ENCODE data around the gene RPS6KA5. TPM values are rescaled to one million over a fixed set of nuclear protein-coding genes. Genes with fewer than 3 reads are reported as not detected.
"Not testable (repeated sequence)": the region's sequence is repeated elsewhere in the genome, so short reads cannot be mapped to it uniquely, and the experiment has no call there.

RPS6KA5 gene
- total and polyA plus RNA-seq, 9 of the 15 experiments (the other 6 are each of a cell fraction or from before 2014, with no cell fraction given) = 0.88 to 7.7 (median 4.7) TPM

- FAIRE-seq (no peak), DNase-seq (ENCODE audit: extremely low read depth in 1 of 4, low spot score in 3 of 4) (no peak), ATAC-seq (no peak)
- TF ChIP-seq ZNF778 (CRISPR knock-in tag; IDR thresholded peaks at IDR 0.05) = no peak
- TF ChIP-seq MEF2A (IDR thresholded peaks at IDR 0.05; ENCODE audit: control insufficient read depth, low read depth, low read length) = no peak
- TF ChIP-seq KHSRP (IDR thresholded peaks at IDR 0.05) = no peak
- no peak for TF ChIP-seq EWSR1 (IDR thresholded peaks at IDR 0.05; ENCODE audit: borderline replicate concordance, low read depth, partially characterized antibody)
- in situ Hi-C loops (cut with MboI) = no loop called here
- no TSS peak for BruUV-seq (replicated peaks)
- Histone ChIP-seq H3K9ac (ENCODE audit: insufficient read depth in 1 of 2, low read depth in 2 of 2, low read length in 2 of 2) (no peak overlapping the region), H3K9me1 (ENCODE audit: control insufficient read depth, insufficient read depth, low read length) (no peaks in the 10 kb centered on the region), H3K4me3 (no peak overlapping the region), H4K20me1 (replicated peaks; ENCODE audit: control insufficient read depth, insufficient read depth, low read length) (no peaks in the 10 kb centered on the region), H3K79me2 (ENCODE audit: control insufficient read depth, insufficient read depth, low read length) (no peaks in the 10 kb centered on the region), H3K4me2 (ENCODE audit: insufficient read depth, low read length) (no peak overlapping the region), H3K27me3 (ENCODE audit: control insufficient read depth in 2 of 2, insufficient read depth in 2 of 2, low read length in 2 of 2) (peaks cover 5 to 22% of the 10 kb centered on the region in 2 experiments; a peak in 4 of 5 replicates), H3K27ac (ENCODE audit: extremely low read depth, low read depth, low read length) (no peak overlapping the region), H3K4me1 (replicated peaks in 1 of 2; ENCODE audit: control insufficient read depth in 2 of 2, insufficient read depth in 2 of 2, low read length in 2 of 2) (no peaks in the 10 kb centered on the region; a peak in 2 of 5 replicates), H2AFZ (ENCODE audit: low read depth, low read length) (no peak overlapping the region), H3K36me3 (ENCODE audit: control insufficient read depth, insufficient read depth, low read length) (no peaks in the 10 kb centered on the region), H3K9me3 (replicated peaks; ENCODE audit: control insufficient read depth, insufficient read depth, low read depth, low read length) (no peaks in the 10 kb centered on the region)
- ChIA-PET CTCF (ENCODE audit: low intra/inter-chr PET ratio) (no interaction called here), POLR2A (interaction anchor here (1.1 kb wide), 1 partner anchor 16 kb away, joined by 3 read pairs; no protein-coding TSS in a partner anchor)
- intact Hi-C loops (cut with micrococcal nuclease) = no loop called here
- WGBS (ENCODE audit: insufficient coverage, low coverage, missing lambda C conversion rate) = 53% methylated on average over 3 of the region's 3 CpGs
Observed at GRCh38 chr14:91098591-91098990, 38.1 kb upstream of the RPS6KA5 start.

- H3K4me2 ChIP-seq (ENCODE audit: insufficient read depth, low read length); H3K9me1 ChIP-seq (ENCODE audit: control insufficient read depth, insufficient read depth, low read length); H3K27ac ChIP-seq (ENCODE audit: extremely low read depth, low read depth, low read length); intact Hi-C loops (cut with micrococcal nuclease); DNase-seq (ENCODE audit: extremely low read depth in 1 of 4, low spot score in 3 of 4); H3K9ac ChIP-seq (ENCODE audit: insufficient read depth in 1 of 2, low read depth in 2 of 2, low read length in 2 of 2); H2AFZ ChIP-seq (ENCODE audit: low read depth, low read length); H3K4me1 ChIP-seq (replicated peaks in 1 of 2; ENCODE audit: control insufficient read depth in 2 of 2, insufficient read depth in 2 of 2, low read length in 2 of 2); H4K20me1 ChIP-seq (replicated peaks; ENCODE audit: control insufficient read depth, insufficient read depth, low read length); CTCF ChIA-PET (ENCODE audit: low intra/inter-chr PET ratio); BruUV-seq (replicated peaks); in situ Hi-C loops (cut with MboI); H3K79me2 ChIP-seq (ENCODE audit: control insufficient read depth, insufficient read depth, low read length); FAIRE-seq; H3K9me3 ChIP-seq (replicated peaks; ENCODE audit: control insufficient read depth, insufficient read depth, low read depth, low read length); H3K4me3 ChIP-seq; H3K36me3 ChIP-seq (ENCODE audit: control insufficient read depth, insufficient read depth, low read length): not testable (repeated sequence)
- WGBS (ENCODE audit: insufficient coverage, low coverage, missing lambda C conversion rate) = 29% methylated on average over 3 of the region's 5 CpGs
- peaks cover 5 to 22% of the 10 kb centered on the region in 2 experiments; a peak in 4 of 5 replicates for H3K27me3 ChIP-seq (ENCODE audit: control insufficient read depth in 2 of 2, insufficient read depth in 2 of 2, low read length in 2 of 2)
- POLR2A ChIA-PET = interaction anchor here (0.9 to 1.0 kb wide), 2 partner anchors 10 to 16 kb away, joined by 4 read pairs; partner anchors contain the start of gene DGLUCY
- peak; percentile 44; the same call in 1 of the 3 replicates for ATAC-seq
Observed at GRCh38 chr14:91097657-91098056, 37.2 kb upstream of the RPS6KA5 start.
